DMS53 (cell line): ENCODE measurements around the gene CHST3.
"Not testable (repeated sequence)": the region's sequence is repeated elsewhere in the genome, so short reads cannot be mapped to it uniquely, and the experiment has no call there.

Experiments used
- DNase-seq: peaks from one replicate; lab custom pipeline; 2025; lab: John Stamatoyannopoulos, UW

CHST3 gene, protein sequence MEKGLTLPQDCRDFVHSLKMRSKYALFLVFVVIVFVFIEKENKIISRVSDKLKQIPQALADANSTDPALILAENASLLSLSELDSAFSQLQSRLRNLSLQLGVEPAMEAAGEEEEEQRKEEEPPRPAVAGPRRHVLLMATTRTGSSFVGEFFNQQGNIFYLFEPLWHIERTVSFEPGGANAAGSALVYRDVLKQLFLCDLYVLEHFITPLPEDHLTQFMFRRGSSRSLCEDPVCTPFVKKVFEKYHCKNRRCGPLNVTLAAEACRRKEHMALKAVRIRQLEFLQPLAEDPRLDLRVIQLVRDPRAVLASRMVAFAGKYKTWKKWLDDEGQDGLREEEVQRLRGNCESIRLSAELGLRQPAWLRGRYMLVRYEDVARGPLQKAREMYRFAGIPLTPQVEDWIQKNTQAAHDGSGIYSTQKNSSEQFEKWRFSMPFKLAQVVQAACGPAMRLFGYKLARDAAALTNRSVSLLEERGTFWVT

GRCh38 chr10:71964098-71964742, at the start of gene CHST3:
CHST3 (plus strand) TSS chr10:71964395; CDS start chr10:72005843, 41,448 bp downstream.
- DNase-seq: peak; percentile 55

DNA sequence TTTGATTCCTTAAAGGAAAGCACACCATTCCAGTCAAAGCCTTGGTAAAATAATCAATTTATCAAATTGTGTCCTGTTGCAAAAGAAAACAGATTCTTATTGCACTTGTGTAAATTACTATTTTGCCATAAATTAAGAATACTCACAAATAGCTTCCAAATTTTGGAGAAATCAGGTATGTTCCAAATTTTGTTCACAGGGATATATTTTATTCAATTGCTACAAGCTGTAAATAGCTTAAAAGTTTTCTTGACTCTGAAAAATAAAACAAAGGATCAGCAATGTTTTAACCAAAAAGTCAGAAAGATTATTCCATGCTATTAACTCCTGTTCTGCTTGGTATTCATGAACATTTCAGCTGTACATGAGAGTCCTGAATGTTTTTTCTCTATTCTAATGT, 47.4 kb upstream of the CHST3 start:
- DNase-seq: peak; percentile 22

DNA sequence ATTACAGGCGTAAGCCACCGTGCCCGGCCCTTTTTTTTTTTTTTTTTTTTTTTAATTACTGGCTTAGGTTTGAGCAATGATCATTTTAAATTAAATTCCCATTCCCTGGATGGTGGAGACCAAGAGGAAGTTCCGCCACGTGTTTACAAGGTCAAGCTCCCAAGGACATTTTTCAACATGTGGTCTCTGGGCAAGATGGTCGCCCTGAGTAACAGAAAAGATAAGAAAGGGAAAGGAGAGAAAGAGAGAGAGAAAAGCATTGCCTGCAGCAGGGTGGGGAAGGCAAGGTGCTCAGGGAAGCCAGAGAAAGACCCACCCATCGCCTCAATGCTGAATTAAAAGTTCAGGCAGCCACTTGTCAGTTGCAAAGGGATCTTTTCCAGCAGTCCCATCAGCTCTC, 45.2 kb upstream of the CHST3 start:
- no peak for DNase-seq

GRCh38 chr10:71919956-71920539, 44.1 kb upstream of the CHST3 start:
- DNase-seq: not testable (repeated sequence)

DNA sequence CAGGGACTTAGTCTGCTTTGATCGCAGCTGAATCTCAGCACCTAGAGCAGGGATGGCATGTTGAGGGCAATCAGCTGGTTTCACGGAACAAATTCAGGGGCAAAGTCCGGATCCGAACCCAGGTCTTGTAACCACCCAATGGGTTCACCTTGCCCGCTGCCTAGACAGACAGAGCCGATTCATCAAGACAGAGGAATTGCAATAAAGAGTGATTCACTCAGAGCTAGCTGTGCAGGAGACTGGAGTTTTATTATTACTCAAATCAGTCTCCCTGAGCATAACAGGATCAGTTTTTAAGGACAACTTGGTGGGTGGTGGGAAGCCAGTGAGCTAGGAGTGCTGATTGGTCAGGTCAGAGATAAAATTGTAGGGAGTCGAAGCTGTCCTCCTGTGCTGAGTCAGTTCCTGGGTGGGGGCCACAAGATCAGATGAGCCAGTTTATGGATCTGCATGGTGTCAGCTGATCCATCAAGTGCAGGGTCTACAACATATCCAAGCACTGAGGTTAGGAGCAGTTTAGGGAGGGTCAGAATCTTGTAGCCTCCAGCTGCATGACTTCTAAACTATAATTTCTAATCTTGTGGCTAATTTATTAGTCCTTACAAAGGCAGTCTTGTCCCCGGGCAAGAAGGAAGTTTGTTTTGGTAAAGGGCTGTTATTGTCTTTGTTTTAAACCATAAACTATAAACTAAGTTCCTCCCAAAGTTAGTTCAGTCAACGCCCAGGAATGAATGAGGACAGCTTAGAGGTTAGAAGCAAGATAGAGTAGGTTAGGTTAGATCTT, 43.5 kb upstream of the CHST3 start:
- no peak for DNase-seq

- DNase-seq: peak; percentile 33
Measured at GRCh38 chr10:71921324-71922027, 42.7 kb upstream of the CHST3 start.

DNA sequence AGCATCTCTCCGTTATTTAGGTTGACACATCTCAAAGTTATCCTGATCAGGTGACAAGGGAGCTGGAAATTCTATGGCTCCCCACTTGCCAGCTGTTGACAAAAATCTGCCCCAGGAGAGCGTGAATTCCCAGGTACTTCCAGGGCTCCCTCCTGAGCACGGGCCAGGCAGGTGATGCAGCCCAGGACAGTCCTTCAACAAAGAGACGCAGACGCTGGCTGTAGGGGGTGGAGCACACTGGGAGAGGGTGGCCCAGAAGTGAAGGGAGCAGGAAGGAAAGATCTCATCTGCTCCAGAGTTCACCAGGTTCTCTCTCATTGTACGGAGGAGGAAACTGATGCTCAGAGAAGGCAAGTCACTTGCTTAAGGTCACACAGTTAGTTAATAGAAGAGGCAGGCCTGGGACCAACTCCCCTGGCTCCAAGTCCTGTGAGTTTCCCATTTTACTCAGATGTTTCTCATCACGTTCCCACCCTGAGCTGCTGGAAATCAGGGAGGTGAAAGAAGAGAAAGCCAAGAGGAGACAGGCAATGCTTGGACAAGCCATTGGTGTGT, 41.0 kb upstream of the CHST3 start:
- DNase-seq: peak; percentile 20

- no peak for DNase-seq
Measured at GRCh38 chr10:71924771-71925170, 39.4 kb upstream of the CHST3 start.

- DNase-seq: no peak
Measured at GRCh38 chr10:71927159-71927558, 37.0 kb upstream of the CHST3 start.

DNA sequence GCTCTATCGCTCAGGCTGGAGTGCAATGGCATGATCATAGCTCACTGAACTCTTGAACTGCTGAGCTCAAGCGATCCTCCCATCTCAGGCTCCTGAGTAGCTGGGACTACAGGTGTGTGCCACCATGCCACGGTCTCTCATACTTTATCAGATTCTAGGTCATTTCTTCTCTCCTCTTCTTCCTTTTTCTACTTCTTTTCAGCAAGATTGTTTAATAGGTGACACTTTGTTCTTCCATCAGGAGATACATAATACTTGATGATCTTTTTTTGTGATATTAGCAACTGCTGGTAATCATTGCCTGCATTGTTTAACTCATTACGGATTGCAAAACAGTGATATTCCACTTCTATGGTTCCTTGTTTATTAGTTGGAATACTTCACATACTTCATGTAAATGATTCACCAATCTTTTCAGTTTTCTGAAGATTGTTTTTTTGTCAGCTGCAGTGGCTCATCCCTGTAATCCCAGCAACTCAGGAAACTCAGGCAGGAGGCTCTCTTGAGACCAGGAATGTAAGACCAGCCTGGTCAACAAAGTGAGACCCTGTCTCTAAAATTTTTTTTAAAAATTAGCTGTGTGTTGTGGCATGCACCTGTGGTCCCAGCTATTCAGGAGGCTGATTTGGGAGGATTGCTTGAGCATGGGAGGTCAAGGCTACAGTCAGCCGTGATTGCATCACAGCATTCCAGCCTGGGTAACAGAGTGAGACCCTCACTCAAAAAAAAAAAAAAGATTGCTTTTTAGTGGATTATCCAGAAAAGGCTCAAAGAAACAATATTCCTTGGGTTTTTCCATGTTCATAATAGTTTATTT, 36.2 kb upstream of the CHST3 start:
- DNase-seq: no peak

DNA sequence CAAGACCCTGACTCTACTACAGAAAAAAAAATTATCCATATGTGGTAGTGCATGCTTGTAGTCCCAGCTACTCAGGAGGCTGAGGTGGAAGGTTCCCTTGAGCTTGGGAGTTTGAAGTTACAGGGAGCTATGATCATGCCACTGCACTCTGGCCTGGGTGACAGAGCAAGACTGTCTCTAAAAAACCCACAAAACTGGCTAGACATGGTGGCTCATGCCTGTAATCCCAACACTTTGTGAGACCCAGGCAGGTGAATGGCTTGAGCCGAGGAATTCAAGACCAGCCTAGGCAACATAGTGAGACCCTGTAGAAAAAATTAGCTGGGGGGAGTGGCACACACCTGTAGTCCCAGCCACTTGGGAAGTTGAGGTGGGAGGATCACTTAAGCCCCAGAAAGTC, 32.9 kb upstream of the CHST3 start:
- no peak for DNase-seq

- DNase-seq: no peak
Measured at GRCh38 chr10:71933651-71934050, 30.5 kb upstream of the CHST3 start.

- DNase-seq: no peak
Measured at GRCh38 chr10:71938211-71938610, 26.0 kb upstream of the CHST3 start.

DNA sequence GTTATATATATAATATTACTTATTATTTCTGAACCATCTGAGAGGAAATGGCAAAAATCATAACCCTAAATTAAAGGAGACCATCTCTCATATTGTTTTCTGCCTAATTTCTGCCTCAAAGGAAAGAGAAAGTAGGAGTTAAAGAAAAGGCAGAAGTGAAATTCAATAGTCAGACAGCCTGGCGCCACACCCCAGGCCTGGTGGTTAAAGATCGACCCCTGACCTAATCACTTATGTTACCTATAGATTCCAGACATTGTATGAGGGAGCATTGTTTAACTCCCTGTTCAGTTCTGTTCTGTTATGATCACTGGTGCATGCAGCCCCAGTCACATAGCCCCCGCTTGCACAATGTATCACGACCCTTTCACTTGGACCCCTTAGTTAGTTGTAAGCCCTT, 24.9 kb upstream of the CHST3 start:
- DNase-seq: no peak

- no peak for DNase-seq
Measured at GRCh38 chr10:71939861-71940474, 24.2 kb upstream of the CHST3 start.

DNA sequence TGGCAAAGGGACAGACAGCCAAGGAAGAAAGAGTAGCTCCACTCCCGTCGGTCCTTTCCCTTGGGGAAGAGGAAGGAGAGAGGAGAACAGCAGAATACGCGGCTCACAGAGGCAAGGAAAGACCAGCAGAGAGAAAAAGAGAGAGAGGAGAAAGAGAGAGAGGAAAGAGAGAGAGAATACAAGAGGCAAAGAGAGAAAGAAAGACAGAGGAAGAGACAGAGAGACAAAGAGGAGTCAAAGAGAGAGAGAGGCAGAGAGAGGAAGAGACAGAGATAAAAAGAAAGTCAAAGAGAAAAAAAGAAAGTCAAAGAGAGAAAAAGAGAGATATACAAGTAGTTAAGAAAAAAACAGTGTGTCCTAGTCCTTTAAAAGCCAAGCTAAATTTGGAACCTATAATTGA, 23.4 kb upstream of the CHST3 start:
- no peak for DNase-seq

DNA sequence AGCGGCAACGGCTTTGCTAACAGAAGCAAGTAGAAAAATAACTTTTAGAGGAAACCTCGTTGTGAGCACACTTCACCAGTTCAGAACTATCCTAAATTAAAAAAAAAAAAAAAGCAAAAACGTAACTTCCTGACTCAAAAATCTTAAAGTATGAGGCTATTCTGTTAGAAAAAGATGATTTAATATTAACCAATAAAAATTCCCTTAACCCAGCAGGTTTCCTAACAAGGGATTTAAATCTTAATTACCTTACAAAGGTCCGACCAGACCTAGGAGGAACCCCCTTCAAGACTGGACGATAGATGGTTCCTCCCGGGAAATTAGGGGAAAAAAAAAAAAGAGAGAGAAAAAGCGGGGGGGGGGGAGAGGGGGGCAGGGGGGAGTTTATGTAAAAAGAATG, 22.9 kb upstream of the CHST3 start:
- no peak for DNase-seq

DNA sequence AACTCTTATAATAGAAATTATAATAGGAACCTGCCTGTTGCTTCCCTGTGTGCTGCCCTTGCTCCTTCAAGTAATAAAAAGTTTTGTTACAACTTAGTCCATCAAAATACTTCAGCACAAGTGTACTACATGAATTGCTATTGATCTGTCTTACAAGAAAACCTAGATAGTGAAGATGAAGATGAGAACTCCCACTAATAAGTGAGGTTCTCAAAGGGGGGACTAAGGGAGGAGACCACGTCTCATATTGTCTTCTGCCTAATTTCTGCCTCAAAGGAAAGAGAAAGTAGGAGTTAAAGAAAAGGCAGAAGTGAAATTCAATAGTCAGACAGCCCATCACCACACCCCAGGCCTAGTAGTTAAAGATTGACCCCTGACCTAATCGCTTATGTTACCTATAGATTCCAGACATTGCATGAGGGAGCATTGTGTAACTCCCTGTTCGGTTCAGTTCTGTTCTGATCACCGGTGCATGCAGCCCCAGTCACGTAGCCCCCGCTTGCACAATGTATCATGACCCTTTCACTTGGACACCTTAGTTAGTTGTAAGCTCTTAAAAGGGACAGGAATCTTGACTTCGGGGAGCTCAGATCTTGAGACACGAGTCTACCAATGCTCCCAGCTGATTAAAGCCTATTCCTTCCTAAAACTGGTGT, 18.2 kb upstream of the CHST3 start:
- peak; percentile 52 for DNase-seq

DNA sequence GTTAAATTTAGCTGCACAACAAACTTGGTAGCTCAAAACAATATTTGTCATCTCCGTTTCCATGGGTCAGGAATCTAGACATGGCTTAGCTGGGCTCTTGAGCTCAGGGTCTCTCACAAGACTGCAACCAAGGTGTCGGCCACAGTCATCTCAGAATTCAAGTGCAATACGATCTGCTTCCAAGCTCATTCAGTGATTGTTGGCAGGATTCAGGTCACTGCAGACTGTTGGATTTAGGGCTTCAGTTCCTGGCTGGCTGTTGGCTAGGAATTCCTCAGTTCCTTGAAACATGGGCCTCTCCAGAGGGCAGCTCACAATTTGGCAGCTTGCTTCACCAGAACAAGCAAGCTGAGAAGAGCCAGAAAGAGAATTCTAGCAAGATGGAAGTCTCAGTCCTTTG, 17.5 kb upstream of the CHST3 start:
- DNase-seq: no peak
